Prostate gland (tissue), 2 donors: ENCODE measurements around the gene MLST8.
"Not testable (repeated sequence)": the region's sequence is repeated elsewhere in the genome, so short reads cannot be mapped to it uniquely, and the experiment has no call there.

ENCODE experiments used
- POLR2A ChIP-seq: fragments of 450-650 bp; IDR thresholded peaks from one replicate; pipeline ENCODE4 v1.6.1; 2016; ENCODE audit warnings: antibody characterized with exemption, mild to moderate bottlenecking
- POLR2AphosphoS5 ChIP-seq: sonication (generic); formaldehyde crosslinking; IDR thresholded peaks from one replicate; pipeline ENCODE4 v1.6.1; 2017; ENCODE audit warnings: antibody characterized with exemption
- TF ChIP-seq, protein P1 (sequence below), 4 experiments: fragments of 200-600 bp in 2 of 4; fragments of 450-650 bp in 2 of 4; sonication (generic) in 2 of 4; IDR thresholded peaks; 1 replicate in 3 of 4; 2 replicates in 1 of 4; pipeline ENCODE4 v1.5.1; 2016 to 2019; ENCODE audit warnings: antibody characterized with exemption in 4 of 4, mild to moderate bottlenecking in 2 of 4, moderate library complexity in 2 of 4

DNA sequence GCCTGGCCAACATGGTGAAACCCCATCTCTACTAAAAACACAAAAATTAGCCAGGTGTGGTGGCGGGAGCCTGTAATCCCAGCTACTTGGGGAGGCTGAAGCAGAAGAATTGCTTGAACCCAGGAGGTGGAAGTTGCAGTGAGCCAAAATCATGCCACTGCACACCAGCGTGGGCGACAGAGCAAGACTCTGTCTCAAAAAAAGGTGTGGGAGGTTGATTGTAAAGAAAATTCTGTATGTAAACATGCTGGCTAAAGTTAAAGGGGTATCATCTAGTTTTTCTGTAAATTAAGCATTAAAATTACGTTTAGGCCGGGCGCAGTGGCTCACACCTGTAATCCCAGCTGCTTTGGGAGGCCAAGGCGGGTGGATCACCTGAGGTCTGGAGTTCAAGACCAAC, 53.3 kb downstream of the MLST8 start:
- TF ChIP-seq POLR2AphosphoS5, POLR2A: not testable (repeated sequence)
- TF ChIP-seq, protein P1, sequence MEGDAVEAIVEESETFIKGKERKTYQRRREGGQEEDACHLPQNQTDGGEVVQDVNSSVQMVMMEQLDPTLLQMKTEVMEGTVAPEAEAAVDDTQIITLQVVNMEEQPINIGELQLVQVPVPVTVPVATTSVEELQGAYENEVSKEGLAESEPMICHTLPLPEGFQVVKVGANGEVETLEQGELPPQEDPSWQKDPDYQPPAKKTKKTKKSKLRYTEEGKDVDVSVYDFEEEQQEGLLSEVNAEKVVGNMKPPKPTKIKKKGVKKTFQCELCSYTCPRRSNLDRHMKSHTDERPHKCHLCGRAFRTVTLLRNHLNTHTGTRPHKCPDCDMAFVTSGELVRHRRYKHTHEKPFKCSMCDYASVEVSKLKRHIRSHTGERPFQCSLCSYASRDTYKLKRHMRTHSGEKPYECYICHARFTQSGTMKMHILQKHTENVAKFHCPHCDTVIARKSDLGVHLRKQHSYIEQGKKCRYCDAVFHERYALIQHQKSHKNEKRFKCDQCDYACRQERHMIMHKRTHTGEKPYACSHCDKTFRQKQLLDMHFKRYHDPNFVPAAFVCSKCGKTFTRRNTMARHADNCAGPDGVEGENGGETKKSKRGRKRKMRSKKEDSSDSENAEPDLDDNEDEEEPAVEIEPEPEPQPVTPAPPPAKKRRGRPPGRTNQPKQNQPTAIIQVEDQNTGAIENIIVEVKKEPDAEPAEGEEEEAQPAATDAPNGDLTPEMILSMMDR (IDR thresholded peaks at IDR 0.05) = not testable (repeated sequence)
